OCI-LY1 (cell line): ENCODE measurements around the gene PRKCE.

Experiments
- CTCF ChIP-seq: fragments of 200-600 bp; sonication (generic), shearing (Covaris generic); IDR thresholded peaks from 2 replicates; pipeline ENCODE4 v1.5.1; 2017; ENCODE audit warnings: mild to moderate bottlenecking, antibody characterized with exemption, low read length, moderate library complexity, mixed read lengths
- EZH2 ChIP-seq: fragments of 200-600 bp; sonication (generic), shearing (Covaris generic); IDR thresholded peaks from 2 replicates; pipeline ENCODE4 v1.8.0; 2017; ENCODE audit warnings: borderline replicate concordance, mixed run types, mild to moderate bottlenecking, antibody characterized with exemption, low read length, moderate library complexity, mixed read lengths

DNA sequence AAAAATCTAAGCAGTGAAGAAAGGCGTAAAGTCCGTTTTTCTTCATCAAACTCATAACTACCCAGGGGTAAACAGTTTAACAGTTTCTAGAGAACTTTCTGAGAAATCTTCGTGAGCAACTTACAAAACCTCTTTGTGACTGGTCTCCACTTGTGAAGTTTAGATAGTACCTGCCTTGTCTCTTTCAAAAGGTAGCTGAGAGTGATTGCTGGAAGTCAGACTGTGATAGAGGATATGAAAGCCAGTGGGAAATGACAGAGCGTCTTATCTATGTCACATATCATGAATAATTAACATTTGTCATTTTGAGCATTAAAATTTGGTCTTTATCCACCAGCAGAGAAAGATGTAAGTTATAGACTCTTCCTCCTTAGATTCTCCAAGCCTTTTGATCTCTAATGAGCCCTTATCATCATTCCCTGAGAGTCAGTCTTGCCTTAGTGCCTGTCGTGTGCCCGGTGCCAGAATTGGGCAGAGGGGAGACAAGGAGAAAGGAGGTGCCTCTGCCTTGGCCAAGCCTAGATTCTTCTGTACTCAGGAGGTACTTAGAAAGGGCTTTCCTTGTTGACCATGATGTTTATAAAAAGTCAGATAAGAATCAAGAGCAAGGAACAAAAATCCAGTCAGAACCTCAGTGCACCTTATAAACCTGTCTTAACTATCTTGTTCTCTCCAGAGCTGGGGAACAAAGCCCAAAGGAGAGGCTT, 440.6 kb downstream of the PRKCE start:
- TF ChIP-seq CTCF (no peak), EZH2 (no peak)
